Testis (tissue), 2 donors: ENCODE data around the gene WFS1.

Source experiments
- CTCF ChIP-seq, 3 experiments: fragments of 450-650 bp in 2 of 3; fragments of 200-600 bp in 1 of 3; sonication (generic) in 1 of 3; IDR thresholded peaks; one replicate each; pipeline ENCODE4 v1.5.1; 2016 to 2019; ENCODE audit warnings: antibody characterized with exemption in 3 of 3, mild to moderate bottlenecking in 2 of 3, moderate library complexity in 1 of 3
- POLR2A ChIP-seq: fragments of 450-650 bp; IDR thresholded peaks from one replicate; pipeline ENCODE4 v1.6.1; 2017; ENCODE audit warnings: antibody characterized with exemption, mild to moderate bottlenecking, moderate library complexity

DNA sequence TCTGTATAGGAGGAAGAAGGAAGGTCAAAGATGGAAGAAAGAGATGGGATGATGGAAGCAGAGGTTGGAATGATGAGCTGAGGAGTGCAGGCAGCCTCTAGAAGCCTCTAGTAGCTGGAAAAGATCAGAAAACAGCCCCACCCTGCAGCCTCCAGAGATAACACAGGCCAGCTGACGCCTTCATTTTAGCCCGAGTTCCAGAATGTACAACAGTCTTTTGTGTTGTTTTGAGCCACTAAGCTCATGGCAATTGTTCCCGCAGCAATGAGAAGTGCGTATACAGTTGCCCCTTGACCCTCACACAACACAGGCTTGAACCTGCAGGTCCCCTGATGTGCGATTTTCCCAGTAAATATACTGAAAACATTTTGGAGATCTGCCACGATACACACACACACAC, 72.0 kb downstream of the WFS1 start:
- TF ChIP-seq POLR2A (no peak), CTCF (IDR thresholded peaks at IDR 0.05) (no peak)
